Astrocyte (in vitro differentiated cells and primary cell): ENCODE results near the gene SLC43A1.

Experiments
- CTCF ChIP-seq: IDR thresholded peaks from 2 replicates; pipeline ENCODE4 v1.5.1; 2011; ENCODE audit warnings: low read depth, mild to moderate bottlenecking, inconsistent platforms, low read length, moderate library complexity; ENCODE audit not compliant: insufficient read depth
- EZH2 ChIP-seq: IDR thresholded peaks from 2 replicates; pipeline ENCODE4 v1.6.1; 2012; ENCODE audit warnings: mild to moderate bottlenecking, low read length, inconsistent platforms; ENCODE audit not compliant: insufficient read depth

GRCh38 chr11:57523419-57523818 lies 7.9 kb upstream of the SLC43A1 start:
- TF ChIP-seq EZH2: no peak
- TF ChIP-seq CTCF: no peak
